Prostate gland (tissue), 2 donors: ENCODE data around the gene STIL.

ENCODE experiments used
- POLR2A ChIP-seq: fragments of 450-650 bp; IDR thresholded peaks from one replicate; pipeline ENCODE4 v1.6.1; 2016; ENCODE audit warnings: antibody characterized with exemption, mild to moderate bottlenecking
- POLR2AphosphoS5 ChIP-seq: sonication (generic); formaldehyde crosslinking; IDR thresholded peaks from one replicate; pipeline ENCODE4 v1.6.1; 2017; ENCODE audit warnings: antibody characterized with exemption
- TF ChIP-seq, protein P1 (sequence below), 4 experiments: fragments of 200-600 bp in 2 of 4; fragments of 450-650 bp in 2 of 4; sonication (generic) in 2 of 4; IDR thresholded peaks; 1 replicate in 3 of 4; 2 replicates in 1 of 4; pipeline ENCODE4 v1.5.1; 2016 to 2019; ENCODE audit warnings: antibody characterized with exemption in 4 of 4, mild to moderate bottlenecking in 2 of 4, moderate library complexity in 2 of 4

DNA sequence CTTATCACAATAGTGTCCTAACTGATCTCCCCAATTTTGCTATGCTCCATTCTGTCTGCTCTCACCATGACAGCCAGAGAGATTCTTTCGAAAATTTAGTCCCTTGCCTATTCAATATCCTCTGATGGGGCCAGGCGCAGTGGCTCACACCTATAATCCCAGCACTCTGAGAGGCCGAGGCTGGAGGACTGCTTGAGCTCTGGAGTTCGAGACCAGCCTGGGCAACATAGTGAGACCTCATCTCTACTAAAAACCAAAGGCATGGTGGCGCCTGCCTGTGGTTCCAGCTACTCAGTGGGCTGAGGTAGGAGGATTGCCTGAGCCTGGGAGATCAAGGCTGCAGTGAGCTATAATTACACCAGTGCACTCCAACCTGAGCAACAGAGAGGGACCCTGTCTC, 108.0 kb downstream of the STIL start:
- TF ChIP-seq, protein P1, sequence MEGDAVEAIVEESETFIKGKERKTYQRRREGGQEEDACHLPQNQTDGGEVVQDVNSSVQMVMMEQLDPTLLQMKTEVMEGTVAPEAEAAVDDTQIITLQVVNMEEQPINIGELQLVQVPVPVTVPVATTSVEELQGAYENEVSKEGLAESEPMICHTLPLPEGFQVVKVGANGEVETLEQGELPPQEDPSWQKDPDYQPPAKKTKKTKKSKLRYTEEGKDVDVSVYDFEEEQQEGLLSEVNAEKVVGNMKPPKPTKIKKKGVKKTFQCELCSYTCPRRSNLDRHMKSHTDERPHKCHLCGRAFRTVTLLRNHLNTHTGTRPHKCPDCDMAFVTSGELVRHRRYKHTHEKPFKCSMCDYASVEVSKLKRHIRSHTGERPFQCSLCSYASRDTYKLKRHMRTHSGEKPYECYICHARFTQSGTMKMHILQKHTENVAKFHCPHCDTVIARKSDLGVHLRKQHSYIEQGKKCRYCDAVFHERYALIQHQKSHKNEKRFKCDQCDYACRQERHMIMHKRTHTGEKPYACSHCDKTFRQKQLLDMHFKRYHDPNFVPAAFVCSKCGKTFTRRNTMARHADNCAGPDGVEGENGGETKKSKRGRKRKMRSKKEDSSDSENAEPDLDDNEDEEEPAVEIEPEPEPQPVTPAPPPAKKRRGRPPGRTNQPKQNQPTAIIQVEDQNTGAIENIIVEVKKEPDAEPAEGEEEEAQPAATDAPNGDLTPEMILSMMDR (IDR thresholded peaks at IDR 0.05) = no peak
- TF ChIP-seq POLR2AphosphoS5 (no peak), POLR2A (no peak)
